Endothelial cell of hepatic sinusoid (primary cell): Measurements from ENCODE around the gene RTKN.

Source experiments
- in situ Hi-C: cut with HindIII; loops from 2 replicates; pipeline ENCODE4 v1.10.0; 2017; ENCODE audit warnings: low sequenced_read_pairs

Gene RTKN

DNA sequence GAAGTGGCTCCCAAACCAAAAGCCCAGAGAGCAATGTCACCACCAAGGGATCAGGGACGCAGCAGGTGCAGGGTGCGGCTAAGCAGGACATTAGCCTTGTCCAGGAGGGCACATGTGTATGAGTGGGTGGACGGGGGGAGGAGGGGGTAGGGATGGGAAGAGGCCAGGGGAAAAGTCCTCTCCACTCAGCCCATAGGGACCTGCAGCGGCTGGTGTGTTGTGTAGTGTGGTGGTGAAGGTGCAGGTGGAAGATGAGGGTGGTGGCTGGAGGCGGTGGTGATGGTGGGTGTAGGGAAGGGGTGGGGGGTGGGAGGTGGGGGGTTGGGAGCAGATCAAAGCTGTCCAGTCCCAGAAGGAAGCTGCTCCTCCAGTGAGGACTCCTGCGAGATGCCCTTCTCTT, 24.0 kb downstream of the RTKN start:
- in situ Hi-C loops, result no loop called here

DNA sequence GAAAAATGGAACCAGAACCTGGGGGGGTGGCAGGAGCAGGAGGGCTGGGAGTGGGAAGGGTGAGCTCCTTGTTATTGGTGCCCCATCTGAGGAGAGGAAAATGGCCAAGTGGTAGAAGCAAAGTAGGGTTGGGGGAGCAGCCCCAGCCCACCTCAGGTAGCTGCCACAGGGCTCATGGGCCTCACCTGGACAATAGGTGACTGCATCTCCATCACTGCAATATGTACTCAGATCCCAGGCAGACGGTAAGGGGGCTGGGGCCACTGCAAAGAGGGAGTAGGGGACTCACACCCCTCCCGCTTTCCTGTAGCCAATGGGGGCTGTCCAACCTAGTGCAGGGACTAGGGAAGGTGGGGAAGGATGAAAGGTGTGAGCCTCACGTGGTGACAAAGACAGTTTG, 24.5 kb downstream of the RTKN start:
- in situ Hi-C loops, result no loop called here

DNA sequence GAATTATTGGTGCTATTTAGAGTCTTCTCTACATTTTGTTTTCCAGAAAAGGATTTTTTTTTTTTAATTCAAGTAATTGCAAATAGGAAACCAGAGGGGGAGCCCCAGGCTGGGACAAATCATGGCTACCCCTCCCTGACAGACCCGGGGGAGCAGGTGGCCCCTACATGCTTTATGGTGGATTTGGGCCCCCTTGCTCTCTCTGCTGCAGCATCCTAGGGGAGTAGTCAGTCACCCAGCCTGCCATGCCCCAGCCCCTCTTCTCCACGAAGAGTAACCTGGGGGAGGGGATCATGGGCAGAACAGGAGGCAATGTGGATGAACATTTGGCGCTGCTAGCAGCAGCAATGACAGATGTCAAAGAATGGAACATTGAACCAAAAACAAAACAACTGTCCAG, 25.0 kb downstream of the RTKN start:
- in situ Hi-C loops, result no loop called here

DNA sequence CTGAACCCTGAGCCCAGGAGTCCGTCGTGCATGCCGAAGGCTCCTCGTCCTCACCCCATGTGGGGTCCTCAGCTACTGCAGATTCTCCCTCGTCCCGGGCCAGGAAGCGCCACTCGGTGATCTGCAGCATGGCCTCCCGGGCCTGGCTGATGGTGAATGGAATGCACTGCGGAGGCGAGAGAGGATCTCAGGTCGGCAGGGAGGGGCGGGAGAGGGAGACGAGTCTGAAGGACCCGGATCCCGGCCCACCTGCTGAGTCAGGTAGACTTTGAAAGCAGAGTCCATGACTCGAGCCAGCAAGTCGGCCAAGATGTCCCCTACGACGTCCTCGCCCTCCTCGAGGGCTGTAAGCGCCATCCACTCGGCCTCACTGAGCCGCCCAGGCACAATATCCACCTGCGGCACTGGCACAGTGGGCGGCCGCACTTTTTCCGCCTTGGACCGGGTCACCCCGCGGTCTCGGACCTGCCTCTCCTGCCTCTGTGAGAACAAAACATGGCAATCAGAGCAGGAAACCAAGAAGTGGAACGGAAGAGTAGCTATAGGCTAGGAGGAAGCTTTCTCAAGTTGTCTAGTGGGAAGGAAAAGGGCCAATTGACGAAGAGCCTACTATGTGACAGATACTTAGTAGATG, 25.9 kb downstream of the RTKN start:
- in situ Hi-C loops, result no loop called here

DNA sequence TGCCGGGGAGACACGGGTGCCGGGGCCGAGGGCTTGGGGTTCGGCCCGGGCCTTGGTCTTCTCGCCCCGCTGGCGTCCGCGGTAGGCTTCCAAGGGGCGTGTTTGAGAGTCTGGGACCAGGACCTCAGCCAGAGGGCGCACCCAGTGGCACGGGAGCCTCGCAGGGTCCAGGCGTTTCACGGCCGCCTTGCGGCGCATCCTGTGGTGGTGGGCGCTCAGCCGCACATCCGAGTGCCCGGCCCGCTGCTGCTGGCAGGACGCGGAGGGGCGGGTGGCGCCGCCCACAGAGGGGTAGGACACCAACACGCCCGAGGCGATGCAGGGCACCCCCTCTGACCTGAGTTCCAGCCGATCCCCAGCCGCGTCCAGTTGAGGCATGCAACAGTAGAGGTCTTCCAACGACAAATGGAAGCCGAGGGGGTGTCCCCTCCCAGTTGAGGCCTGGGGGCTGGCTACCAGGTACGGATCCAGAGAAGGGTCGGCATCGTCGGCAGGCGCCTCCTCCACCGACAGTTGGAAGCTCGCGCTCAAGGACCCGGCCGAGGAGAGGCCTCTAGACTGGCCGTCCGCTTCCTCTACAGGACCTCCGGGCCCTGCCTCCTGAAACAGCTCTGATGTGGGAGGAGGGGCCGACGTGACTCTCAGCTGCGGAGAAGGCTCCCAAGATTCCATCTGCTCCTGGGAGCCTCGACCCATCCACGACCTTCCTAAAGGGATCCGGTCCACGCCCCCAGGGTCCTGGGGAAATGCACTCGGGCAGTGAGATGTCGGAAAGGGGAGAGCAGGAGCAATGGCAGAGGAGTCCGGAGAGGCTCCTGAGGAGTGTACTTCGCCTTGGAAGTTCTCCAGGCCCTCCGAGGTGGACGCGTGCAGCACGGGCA, 26.6 kb downstream of the RTKN start:
- in situ Hi-C loops, result no loop called here

DNA sequence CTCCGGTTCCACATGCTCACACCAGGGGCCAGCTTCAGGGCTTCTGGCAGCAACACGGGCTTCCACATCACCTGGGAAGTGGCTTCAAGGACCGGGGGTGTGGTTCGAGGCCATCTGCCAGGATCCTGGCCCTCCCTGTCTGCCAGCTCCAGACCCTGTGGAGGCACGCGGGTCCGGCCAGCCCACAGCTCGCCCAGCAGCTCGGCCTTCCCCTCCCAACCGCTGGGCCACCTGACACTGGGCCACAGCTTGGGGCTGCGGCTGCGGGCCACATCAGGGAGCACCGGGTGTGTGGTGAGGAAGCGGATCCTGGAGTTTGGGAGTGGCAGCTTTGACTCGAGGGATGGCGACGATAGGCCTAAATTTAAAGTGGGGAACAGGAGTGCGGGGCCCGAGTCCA, 27.3 kb downstream of the RTKN start:
- in situ Hi-C loops, result no loop called here

DNA sequence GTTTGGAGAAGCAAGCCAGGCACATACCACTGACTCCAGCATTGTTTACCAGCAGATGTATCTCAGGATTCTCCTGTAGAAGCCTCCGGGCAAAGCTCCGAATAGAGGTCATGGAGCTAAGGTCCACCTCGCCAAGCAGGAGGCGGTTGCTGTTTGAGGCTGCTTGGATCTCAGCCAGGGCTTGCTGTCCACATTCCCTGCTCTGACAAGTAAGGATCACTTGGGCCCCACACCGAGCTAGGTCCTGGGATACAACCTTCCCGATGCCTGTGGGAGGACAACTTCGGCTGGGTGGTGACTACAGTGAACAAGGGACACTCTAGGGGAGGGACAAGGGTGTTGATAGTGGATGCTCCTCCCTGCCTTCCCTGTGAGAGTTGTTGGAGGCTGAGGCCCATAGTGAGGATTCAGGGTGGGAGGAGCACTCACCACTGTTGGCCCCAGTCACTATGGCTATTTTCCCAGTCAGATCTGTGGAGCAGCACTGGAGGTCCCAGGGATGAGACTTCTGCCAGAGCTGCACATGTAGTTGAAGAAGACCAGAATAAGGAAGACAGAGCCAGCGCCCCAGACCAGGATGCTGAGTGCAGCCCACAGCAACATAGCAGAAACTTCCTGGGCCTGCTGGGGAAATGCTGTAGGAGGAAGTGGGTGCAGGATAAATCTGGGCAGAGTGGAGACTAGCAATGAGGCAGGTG, 28.6 kb downstream of the RTKN start:
- in situ Hi-C loops, result no loop called here

DNA sequence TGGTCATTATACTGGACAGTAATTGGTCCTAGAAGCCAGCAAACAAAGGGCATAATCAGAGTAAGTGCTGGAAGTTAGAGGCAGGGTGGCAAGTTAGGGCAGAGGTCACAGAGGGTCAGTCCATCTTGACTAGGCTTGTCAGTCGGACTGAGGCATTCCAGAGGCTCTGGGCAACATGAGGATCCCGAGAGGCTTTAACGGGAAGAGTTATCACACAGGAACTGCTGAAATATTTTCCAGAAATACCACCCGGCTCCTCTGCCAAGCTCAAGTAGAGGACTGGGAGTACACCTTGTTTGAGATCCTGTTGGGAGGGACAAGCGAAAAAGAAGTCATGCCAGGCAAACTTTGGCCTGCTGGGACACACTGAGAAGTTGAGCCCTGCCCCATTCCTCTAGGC, 34.1 kb downstream of the RTKN start:
- in situ Hi-C loops, result no loop called here

DNA sequence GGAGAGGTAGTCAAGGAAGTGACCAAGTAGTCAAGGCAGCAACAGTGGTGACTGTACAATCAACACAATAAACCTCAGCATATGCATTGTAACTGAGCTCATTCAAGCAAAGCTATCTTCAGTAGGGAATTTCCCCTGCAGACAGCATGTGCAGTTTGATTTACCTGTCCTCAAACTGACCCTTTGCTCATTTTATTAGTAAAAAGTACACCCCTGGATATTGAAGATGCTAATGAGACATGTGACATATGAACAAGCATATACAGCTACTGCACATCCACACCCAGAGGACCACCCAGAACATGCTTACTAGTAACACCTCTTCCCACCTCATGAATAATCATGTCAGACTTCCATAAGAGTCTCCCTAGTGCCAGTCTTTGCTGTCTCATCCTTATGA, 35.7 kb downstream of the RTKN start:
- in situ Hi-C loops, result no loop called here

DNA sequence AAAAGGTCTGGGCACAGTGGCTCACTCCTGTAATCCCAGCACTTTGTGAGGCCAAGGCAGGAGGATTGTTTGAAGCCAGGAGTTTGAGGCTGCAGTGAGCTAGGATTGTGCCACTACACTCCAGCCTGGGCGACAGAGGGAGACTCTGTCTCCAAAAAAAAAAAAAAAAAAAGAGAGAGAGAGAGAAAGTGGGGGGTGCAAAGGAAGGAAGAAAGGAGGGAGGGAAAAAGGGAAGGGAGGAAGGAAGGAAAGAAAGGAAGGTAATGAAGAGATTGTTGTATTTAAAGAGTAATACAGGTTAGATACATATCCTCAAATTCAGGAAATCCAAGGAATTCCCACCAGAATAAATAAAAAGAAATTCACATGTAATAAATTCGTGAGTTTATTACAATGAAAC, 39.8 kb downstream of the RTKN start:
- in situ Hi-C loops, result no loop called here

DNA sequence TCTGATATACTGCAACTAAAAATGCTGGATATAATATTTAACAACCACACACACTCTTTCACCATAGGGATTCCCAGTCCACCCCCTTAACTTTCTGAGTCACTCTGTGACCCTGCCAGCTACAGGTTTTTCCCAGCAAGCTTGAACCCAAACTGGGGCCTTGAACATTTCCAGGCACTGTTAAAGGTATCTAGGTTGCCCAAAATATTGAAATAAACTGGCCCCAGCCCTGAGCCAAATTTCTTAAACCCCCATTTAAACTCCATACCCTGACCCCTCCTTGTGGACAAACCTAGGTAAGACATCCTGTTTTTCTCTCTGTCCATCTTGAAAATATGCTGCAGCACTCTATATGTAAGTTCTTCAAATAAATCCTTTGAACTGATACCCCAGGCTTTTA, 42.0 kb downstream of the RTKN start:
- in situ Hi-C loops, result no loop called here

DNA sequence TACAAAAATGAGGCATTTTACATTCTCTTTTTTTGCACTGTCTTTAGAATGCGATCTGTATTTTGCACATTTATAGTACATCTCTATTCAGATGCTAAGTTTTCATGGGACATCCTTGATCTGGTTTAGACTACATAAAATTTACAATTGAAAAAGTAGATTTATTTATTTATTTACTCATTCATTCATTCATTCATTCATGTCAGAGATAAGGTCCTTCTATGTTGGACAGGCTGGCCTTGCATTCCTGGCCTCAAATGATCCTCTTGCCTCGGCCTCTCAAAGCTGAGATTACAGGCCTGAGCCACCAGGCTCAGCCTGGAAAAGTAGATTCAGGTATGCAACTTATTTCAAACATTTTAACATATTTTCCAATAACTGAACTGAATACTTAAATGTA, 45.6 kb downstream of the RTKN start:
- in situ Hi-C loops, result no loop called here

DNA sequence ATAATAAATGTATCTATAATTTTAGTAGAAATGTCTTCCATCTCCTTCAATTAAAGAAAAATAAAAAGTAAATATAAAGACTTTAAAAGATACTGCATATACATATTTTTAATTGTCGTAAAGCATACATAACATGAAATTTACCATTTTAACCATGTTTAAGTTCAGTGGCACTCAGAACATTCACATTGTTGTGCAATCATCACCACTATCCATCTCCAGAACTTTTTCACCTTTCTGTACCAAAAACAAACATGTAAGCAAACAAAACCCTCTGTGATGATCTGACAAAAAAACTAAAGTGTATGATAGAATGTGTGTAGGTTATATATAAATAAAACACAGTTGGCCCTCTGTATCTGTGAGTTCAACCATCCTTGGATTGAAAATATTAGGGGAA, 48.2 kb downstream of the RTKN start:
- in situ Hi-C loops, result no loop called here

DNA sequence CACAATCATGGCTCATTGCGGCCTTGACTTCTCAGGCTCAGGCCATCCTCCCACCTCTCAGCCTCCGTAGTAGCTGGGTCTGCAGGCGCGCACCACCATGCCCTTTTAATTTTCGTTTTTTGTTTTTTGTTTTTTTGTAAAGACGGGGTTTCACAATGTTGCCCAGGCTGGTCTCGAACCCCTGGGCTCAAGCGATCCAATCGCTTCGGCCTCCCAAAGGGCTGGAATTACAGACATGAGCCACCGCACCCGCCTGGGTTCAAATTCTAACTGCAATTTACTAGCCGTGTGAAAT, 49.3 kb downstream of the RTKN start:
- in situ Hi-C loops, result no loop called here

DNA sequence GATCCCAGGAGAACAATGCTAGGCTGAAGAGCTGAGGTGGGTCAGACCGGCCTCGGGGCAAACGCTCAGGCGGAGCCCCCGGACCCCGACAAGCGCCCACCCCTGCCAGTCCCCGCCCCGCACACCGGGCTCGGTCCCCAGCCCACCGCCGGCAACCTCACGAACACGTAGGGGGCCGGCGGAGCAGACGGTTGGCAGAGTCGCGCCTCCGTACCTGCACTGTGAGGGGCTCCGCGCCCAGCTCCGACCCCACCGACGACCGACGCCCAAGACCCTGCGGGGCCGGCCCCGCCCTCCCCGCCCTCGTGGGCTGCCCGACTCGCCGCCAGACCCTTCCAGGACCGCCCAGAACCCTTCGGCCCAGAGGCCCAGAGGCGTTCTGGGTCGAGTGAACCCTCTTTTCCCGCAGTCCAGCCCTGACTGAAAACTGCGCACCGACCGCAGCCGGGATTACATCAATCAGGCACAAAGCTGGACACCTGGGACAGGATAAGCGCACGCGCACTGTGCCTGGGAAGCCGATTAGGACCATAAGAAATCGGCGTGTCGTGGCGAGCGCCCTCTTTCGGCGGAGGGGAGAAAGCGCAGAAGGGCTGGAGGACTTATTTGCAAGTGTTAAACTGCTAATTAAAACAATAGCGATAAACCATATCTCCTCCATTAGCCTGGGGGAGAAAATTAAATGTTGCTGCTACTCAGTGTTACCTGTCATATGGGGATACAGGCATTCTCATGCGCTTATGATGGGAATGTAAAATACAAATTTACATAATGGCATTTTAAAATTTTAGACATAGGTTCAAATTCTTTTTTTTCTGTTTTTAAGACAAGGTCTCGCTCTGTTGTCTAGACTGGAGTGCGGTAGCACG, 49.9 kb downstream of the RTKN start:
- in situ Hi-C loops, result no loop called here

DNA sequence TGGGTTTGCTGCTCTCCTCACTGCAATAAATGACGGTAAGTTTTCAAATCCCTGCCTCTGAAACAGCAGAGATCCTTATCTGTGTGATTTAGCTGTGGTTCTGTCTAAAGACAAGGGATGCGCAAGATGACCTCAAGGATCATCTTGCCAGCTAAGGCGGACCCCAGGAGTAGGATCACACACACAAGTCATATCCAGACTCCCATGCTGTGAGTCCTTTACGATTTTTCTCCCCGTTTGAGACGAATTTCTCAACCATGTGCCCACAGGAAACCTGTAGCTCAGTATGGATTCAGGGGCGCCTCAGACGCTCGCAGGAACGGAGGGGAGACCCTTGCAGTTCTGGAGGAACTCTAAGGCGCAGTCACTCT, 50.5 kb downstream of the RTKN start:
- in situ Hi-C loops, result no loop called here

DNA sequence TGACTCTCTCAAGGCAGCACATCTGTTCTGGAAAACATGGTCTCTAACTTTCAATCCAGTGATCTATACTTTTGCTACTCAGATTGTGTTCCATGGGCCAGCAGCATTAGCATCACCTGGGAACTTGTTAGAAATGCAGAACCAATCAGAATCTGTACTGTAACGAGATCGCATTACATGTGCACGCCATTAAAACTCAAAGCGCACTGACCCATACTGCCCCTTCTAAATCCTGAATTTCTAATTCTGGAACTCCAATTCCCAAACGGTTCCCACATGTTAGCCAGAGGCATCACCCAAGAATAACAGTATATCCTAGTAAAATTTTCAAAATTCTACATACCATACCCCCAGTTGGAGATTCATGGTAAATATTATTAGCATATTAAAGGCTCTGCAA, 51.1 kb downstream of the RTKN start:
- in situ Hi-C loops, result no loop called here

DNA sequence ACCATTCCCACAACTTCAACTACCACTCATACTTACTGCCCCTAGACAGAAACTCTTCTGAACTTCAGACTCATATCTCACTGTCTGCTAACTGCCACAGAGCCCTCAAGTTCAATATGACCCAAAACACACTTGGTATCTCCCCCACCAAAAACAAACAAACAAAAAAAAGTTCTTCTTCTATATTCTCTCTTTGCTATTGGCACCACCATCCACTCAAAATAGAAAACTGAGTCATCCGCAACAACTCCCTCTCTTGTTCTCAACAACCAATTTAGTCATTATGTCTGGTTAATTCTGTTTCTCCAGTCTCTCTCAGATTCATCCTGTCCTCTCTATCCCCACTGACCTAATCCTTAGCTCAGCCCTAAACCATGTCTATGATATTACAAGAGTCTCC, 54.4 kb downstream of the RTKN start:
- in situ Hi-C loops, result loop anchor here (5.0 kb wide), 1 partner anchor 50 kb away; no protein-coding TSS in a partner anchor

DNA sequence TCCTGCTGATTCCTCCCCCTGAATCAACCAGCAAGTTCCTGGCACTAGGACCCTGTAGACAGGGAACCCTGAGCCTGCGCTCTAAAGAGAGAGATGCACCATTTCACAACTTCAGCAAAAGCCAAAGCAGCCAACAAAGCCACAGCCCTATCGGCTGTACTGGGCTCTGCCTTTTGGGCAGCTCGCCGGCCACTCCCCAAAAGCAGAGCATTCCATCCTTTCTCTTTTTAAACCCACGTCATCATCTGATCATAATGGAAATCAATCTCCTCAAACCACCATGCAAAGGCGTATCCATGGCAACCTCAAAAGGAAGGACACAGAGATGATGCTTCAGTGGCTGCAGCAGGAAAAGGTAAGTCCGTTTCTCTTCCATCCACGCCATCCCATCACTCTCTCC, 56.3 kb downstream of the RTKN start:
- in situ Hi-C loops, result loop anchor here (5.0 kb wide), 1 partner anchor 48 kb away; no protein-coding TSS in a partner anchor

DNA sequence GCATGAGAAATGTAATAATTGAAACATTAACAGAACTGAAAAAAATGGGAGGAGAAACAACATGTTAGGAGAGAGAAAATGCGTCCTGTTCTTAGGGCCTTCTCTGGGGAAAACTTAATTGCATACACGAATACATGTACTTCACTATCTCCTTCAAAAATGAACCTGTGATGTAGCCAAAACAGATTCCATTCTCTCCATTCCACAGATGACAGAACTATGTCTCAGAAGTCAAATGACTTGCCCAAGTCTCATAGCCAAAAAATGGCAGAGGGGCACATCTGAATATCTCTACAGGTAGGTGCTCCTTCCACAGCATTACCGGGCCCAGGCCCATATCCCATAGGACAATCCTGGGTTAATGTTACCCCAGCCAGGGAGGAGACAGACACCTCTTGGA, 57.7 kb downstream of the RTKN start:
- in situ Hi-C loops, result no loop called here

DNA sequence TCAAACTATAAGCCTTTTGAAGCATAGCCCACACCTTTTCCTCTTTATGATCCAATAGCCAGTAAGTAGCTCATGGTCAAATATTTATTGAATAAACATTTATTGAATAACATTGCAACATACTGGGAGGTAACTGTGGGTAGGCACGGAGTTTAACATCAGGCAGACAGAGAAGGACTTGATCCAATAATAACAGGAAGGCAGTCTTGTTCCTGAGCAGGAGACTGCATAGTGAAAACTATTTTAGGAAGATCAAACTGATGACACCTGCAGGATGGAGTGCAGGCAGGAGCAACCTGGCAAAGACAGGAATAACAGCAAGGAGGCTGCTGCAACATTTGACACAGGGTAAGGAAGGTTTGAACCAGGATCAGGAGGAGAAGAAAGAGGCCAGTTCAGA, 58.5 kb downstream of the RTKN start:
- in situ Hi-C loops, result no loop called here
